ENCODE measurements around the gene OS9.
"Not testable (repeated sequence)": the region's sequence is repeated elsewhere in the genome, so short reads cannot be mapped to it uniquely, and the experiment has no call there.

OS9 gene

GRCh38 chr12:57695770-57696432, 2.0 kb downstream of the OS9 start:
- DNase-seq (ENCODE audit: low read depth), result no peak

GRCh38 chr12:57697076-57697475, 3.1 kb downstream of the OS9 start:
- DNase-seq (ENCODE audit: low read depth), result no peak

- no peak for DNase-seq (ENCODE audit: low read depth)
Observed at GRCh38 chr12:57698414-57698813, 4.5 kb downstream of the OS9 start.

- DNase-seq (ENCODE audit: low read depth), result no peak
Observed at GRCh38 chr12:57700317-57700716, 6.4 kb downstream of the OS9 start.

GRCh38 chr12:57707250-57707649, 13.3 kb downstream of the OS9 start:
- no peak for DNase-seq (ENCODE audit: low read depth)

GRCh38 chr12:57708296-57708695, 14.4 kb downstream of the OS9 start:
- DNase-seq (ENCODE audit: low read depth), result no peak

- DNase-seq (ENCODE audit: low read depth), result no peak
Observed at GRCh38 chr12:57712701-57713100, 18.8 kb downstream of the OS9 start.

GRCh38 chr12:57713209-57713608, 19.3 kb downstream of the OS9 start:
- no peak for DNase-seq (ENCODE audit: low read depth)

GRCh38 chr12:57715036-57715748, 21.3 kb downstream of the OS9 start:
- not testable (repeated sequence) for DNase-seq (ENCODE audit: low read depth)

- no peak for DNase-seq (ENCODE audit: low read depth)
Observed at GRCh38 chr12:57715786-57716185, 21.9 kb downstream of the OS9 start.

- DNase-seq (ENCODE audit: low read depth), result no peak
Observed at GRCh38 chr12:57716305-57716704, 22.4 kb downstream of the OS9 start.

GRCh38 chr12:57717131-57717530, 23.2 kb downstream of the OS9 start:
- no peak for DNase-seq (ENCODE audit: low read depth)

- DNase-seq (ENCODE audit: low read depth), result no peak
Observed at GRCh38 chr12:57717846-57718640, 24.1 kb downstream of the OS9 start.

GRCh38 chr12:57718641-57719528, 25.0 kb downstream of the OS9 start:
- no peak for DNase-seq (ENCODE audit: low read depth)

GRCh38 chr12:57719777-57720605, 26.1 kb downstream of the OS9 start:
- DNase-seq (ENCODE audit: low read depth), result no peak

GRCh38 chr12:57720606-57721595, 27.0 kb downstream of the OS9 start:
- DNase-seq (ENCODE audit: low read depth), result no peak

- not testable (repeated sequence) for DNase-seq (ENCODE audit: low read depth)
Observed at GRCh38 chr12:57721846-57722608, 28.1 kb downstream of the OS9 start.

GRCh38 chr12:57722716-57723629, 29.0 kb downstream of the OS9 start:
- DNase-seq (ENCODE audit: low read depth), result no peak
